Naive thymus-derived CD8-positive, alpha-beta T cell (primary cell): ENCODE results near the gene ANKRD27. TPM values are rescaled to one million over a fixed set of nuclear protein-coding genes. Genes with fewer than 3 reads are reported as not detected.
A peak's percentile ranks its signal among the peaks of the same experiment; 100 is the strongest.

Experiments
- ATAC-seq, 2 donors: fragments of 150-1000 bp; cut with Tn5 transposase in 1 of 2; sonication (Bioruptor Pico), chemical (Tn5 transposase) in 1 of 2; 1 replicate in 1 of 2; 2 replicates in 1 of 2; pipeline ENCODE4 v1.10.0; 2021; ENCODE audit warnings: mild to moderate bottlenecking in 2 of 2, moderate library complexity in 2 of 2
- POLR2A ChIA-PET: fragments of 350-600 bp; sonication (Branson Sonifier 250); formaldehyde crosslinking; loops from one replicate; lab custom pipeline; 2021; ENCODE audit warnings: antibody characterized with exemption; lab: Charles Lee
- DNase-seq, 10 donors: peaks; one replicate each; pipeline versions ENCODE4 v3.0.0 to v3.0.0-alpha.2; 2020 to 2022
- H3K27ac Mint-ChIP-seq, 10 donors: one replicate each; pipeline ENCODE4 v1.8.0; 2020 to 2022; ENCODE audit warnings: mild to moderate bottlenecking in 10 of 10, mixed read lengths in 10 of 10, moderate library complexity in 4 of 10, inconsistent platforms in 1 of 10
- H3K27me3 Mint-ChIP-seq, 5 donors: one replicate each; pipeline ENCODE4 v1.8.0; 2021 to 2022; ENCODE audit warnings: mixed read lengths in 5 of 5
- H3K36me3 Mint-ChIP-seq, 3 donors: one replicate each; pipeline ENCODE4 v1.8.0; 2020 to 2022; ENCODE audit warnings: mixed read lengths in 3 of 3, mild to moderate bottlenecking in 2 of 3, inconsistent platforms in 1 of 3
- H3K4me1 Mint-ChIP-seq, 4 donors: one replicate each; pipeline ENCODE4 v1.8.0; 2021 to 2022; ENCODE audit warnings: mixed read lengths in 4 of 4
- H3K4me3 Mint-ChIP-seq, 10 donors: one replicate each; pipeline ENCODE4 v1.8.0; 2020 to 2022; ENCODE audit warnings: mild to moderate bottlenecking in 10 of 10, mixed read lengths in 10 of 10, moderate library complexity in 6 of 10, inconsistent platforms in 1 of 10
- H3K9me3 Mint-ChIP-seq, 9 donors: one replicate each; pipeline ENCODE4 v1.8.0; 2020 to 2022; ENCODE audit warnings: mixed read lengths in 9 of 9, mild to moderate bottlenecking in 3 of 9, inconsistent platforms in 1 of 9, moderate library complexity in 1 of 9
- polyA plus RNA-seq, 3 donors: library from polyadenylated mRNA; unstranded; fragments of 300-500 nt; fragmentation: Illumina TruSeq; gene quantifications; one replicate each; pipeline ENCODE4 v1.2.3, GENCODE V29; 2021
- total RNA-seq, 8 experiments: library from RNA in 2 of 8; stranded (reverse) in 2 of 8; gene quantifications; one replicate each; pipeline ENCODE4 v1.2.3 and lab custom pipeline; 2021 to 2026

ANKRD27 gene
- total and polyA plus RNA-seq, 5 experiments from 2014 or later = 9.0 to 34.2 (median 17.1) TPM

- ATAC-seq (no peak), DNase-seq (no peak)
- H3K36me3 Mint-ChIP-seq = peaks cover 3 to 87% (median 40%) of the 10 kb centered on the region in 3 donors
- no peak overlapping the region for H3K4me3 Mint-ChIP-seq
- H3K27me3 Mint-ChIP-seq = no peaks in the 10 kb centered on the region
- POLR2A ChIA-PET = no interaction called here
- no peaks in the 10 kb centered on the region for H3K4me1 Mint-ChIP-seq
- H3K9me3 Mint-ChIP-seq = no peaks in the 10 kb centered on the region
- no peak overlapping the region for H3K27ac Mint-ChIP-seq
Measured at GRCh38 chr19:32615569-32615968, 59.4 kb downstream of the ANKRD27 start.

GRCh38 chr19:32614916-32615315 is 60.1 kb downstream of the ANKRD27 start:
- H3K27me3 Mint-ChIP-seq = no peaks in the 10 kb centered on the region
- POLR2A ChIA-PET = no interaction called here
- peaks cover 3 to 82% (median 40%) of the 10 kb centered on the region in 3 donors for H3K36me3 Mint-ChIP-seq
- no peaks in the 10 kb centered on the region for H3K9me3 Mint-ChIP-seq
- peak overlapping the region in 1 of 10 donors; percentile 22 for H3K27ac Mint-ChIP-seq
- H3K4me1 Mint-ChIP-seq = no peaks in the 10 kb centered on the region
- ATAC-seq = no peak
- no peak for DNase-seq
- no peak overlapping the region for H3K4me3 Mint-ChIP-seq

- H3K36me3 Mint-ChIP-seq = peaks cover 3 to 77% (median 39%) of the 10 kb centered on the region in 3 donors
Measured at GRCh38 chr19:32613008-32613407, 62.0 kb downstream of the ANKRD27 start.

GRCh38 chr19:32611161-32611560 is 63.8 kb downstream of the ANKRD27 start:
- no peak overlapping the region for H3K4me3 Mint-ChIP-seq
- H3K27ac Mint-ChIP-seq = no peak overlapping the region
- H3K27me3 Mint-ChIP-seq = no peaks in the 10 kb centered on the region
- ATAC-seq = no peak
- POLR2A ChIA-PET = no interaction called here
- H3K36me3 Mint-ChIP-seq = peaks cover 3 to 76% (median 36%) of the 10 kb centered on the region in 3 donors
- no peak for DNase-seq
- H3K9me3 Mint-ChIP-seq = no peaks in the 10 kb centered on the region
- no peaks in the 10 kb centered on the region for H3K4me1 Mint-ChIP-seq

More at GRCh38 chr19:32613008-32613407, 62.0 kb downstream of the ANKRD27 start:
- no peak for ATAC-seq
- no peaks in the 10 kb centered on the region for H3K27me3 Mint-ChIP-seq
- POLR2A ChIA-PET = no interaction called here
- H3K9me3 Mint-ChIP-seq = no peaks in the 10 kb centered on the region
- no peak overlapping the region for H3K4me3 Mint-ChIP-seq
- no peak overlapping the region for H3K27ac Mint-ChIP-seq
- H3K4me1 Mint-ChIP-seq = no peaks in the 10 kb centered on the region
- DNase-seq = no peak

- no peaks in the 10 kb centered on the region for H3K27me3 Mint-ChIP-seq
- H3K27ac Mint-ChIP-seq = no peak overlapping the region
- no peak for ATAC-seq
- no peak overlapping the region for H3K4me3 Mint-ChIP-seq
- H3K36me3 Mint-ChIP-seq = peaks cover 0 to 72% (median 18%) of the 10 kb centered on the region in 3 donors
- no peaks in the 10 kb centered on the region for H3K9me3 Mint-ChIP-seq
- POLR2A ChIA-PET = no interaction called here
- H3K4me1 Mint-ChIP-seq = no peaks in the 10 kb centered on the region
- DNase-seq = no peak
Measured at GRCh38 chr19:32607479-32607878, 67.5 kb downstream of the ANKRD27 start.

GRCh38 chr19:32606289-32606688 is 68.7 kb downstream of the ANKRD27 start:
- POLR2A ChIA-PET = interaction anchor here (0.6 kb wide), 1 partner anchor 198 kb away, joined by 3 read pairs; no protein-coding TSS in a partner anchor
- H3K4me1 Mint-ChIP-seq = no peaks in the 10 kb centered on the region

GRCh38 chr19:32605544-32605943 is 69.4 kb downstream of the ANKRD27 start:
- Mint-ChIP-seq H3K4me3 (no peak overlapping the region), H3K27me3 (no peaks in the 10 kb centered on the region), H3K9me3 (no peaks in the 10 kb centered on the region), H3K4me1 (no peaks in the 10 kb centered on the region), H3K27ac (no peak overlapping the region), H3K36me3 (peaks cover 0 to 77% (median 23%) of the 10 kb centered on the region in 3 donors)
- DNase-seq (no peak), ATAC-seq (no peak)
- POLR2A ChIA-PET = no interaction called here

More at GRCh38 chr19:32606289-32606688, 68.7 kb downstream of the ANKRD27 start:
- no peaks in the 10 kb centered on the region for H3K27me3 Mint-ChIP-seq
- H3K9me3 Mint-ChIP-seq = no peaks in the 10 kb centered on the region
- no peak overlapping the region for H3K4me3 Mint-ChIP-seq
- DNase-seq (no peak), ATAC-seq (no peak)
- H3K27ac Mint-ChIP-seq = peak overlapping the region in 1 of 10 donors; percentile 60
- H3K36me3 Mint-ChIP-seq = peaks cover 0 to 75% (median 23%) of the 10 kb centered on the region in 3 donors

- POLR2A ChIA-PET = no interaction called here
- DNase-seq (no peak), ATAC-seq (no peak)
- Mint-ChIP-seq H3K4me3 (no peak overlapping the region), H3K4me1 (peaks cover 4 to 9% (median 7%) of the 10 kb centered on the region in 4 donors), H3K27me3 (no peaks in the 10 kb centered on the region), H3K9me3 (no peaks in the 10 kb centered on the region), H3K36me3 (peaks cover 0 to 84% (median 25%) of the 10 kb centered on the region in 3 donors), H3K27ac (peak overlapping the region in 1 of 10 donors; percentile 33)
Measured at GRCh38 chr19:32603961-32604360, 71.0 kb downstream of the ANKRD27 start.

GRCh38 chr19:32599736-32600157 is 75.2 kb downstream of the ANKRD27 start:
- Mint-ChIP-seq H3K4me3 (no peak overlapping the region), H3K27ac (peak overlapping the region in 4 of 10 donors; percentile 6 to 52 (median 28)), H3K27me3 (no peaks in the 10 kb centered on the region), H3K9me3 (no peaks in the 10 kb centered on the region), H3K4me1 (peaks cover 4 to 9% (median 7%) of the 10 kb centered on the region in 4 donors), H3K36me3 (peaks cover 0 to 90% (median 26%) of the 10 kb centered on the region in 3 donors)
- peak in 9 of 10 donors; percentile 6 to 63 (median 39) for DNase-seq
- ATAC-seq = peak; percentile 55 to 74
- POLR2A ChIA-PET = no interaction called here

- no peaks in the 10 kb centered on the region for H3K9me3 Mint-ChIP-seq
- no peaks in the 10 kb centered on the region for H3K27me3 Mint-ChIP-seq
- POLR2A ChIA-PET = no interaction called here
- peak overlapping the region in 4 of 10 donors; percentile 6 to 52 (median 28) for H3K27ac Mint-ChIP-seq
- DNase-seq (no peak), ATAC-seq (no peak)
- peaks cover 0 to 90% (median 25%) of the 10 kb centered on the region in 3 donors for H3K36me3 Mint-ChIP-seq
- peaks cover 4 to 9% (median 7%) of the 10 kb centered on the region in 4 donors for H3K4me1 Mint-ChIP-seq
- no peak overlapping the region for H3K4me3 Mint-ChIP-seq
Measured at GRCh38 chr19:32599258-32599657, 75.7 kb downstream of the ANKRD27 start.

GRCh38 chr19:32598022-32598421 is 77.0 kb downstream of the ANKRD27 start:
- Mint-ChIP-seq H3K27ac (peak overlapping the region in 1 of 10 donors; percentile 43), H3K4me1 (peaks cover 5 to 12% (median 7%) of the 10 kb centered on the region in 4 donors), H3K9me3 (no peaks in the 10 kb centered on the region), H3K36me3 (peaks cover 0 to 91% (median 26%) of the 10 kb centered on the region in 3 donors), H3K4me3 (no peak overlapping the region), H3K27me3 (no peaks in the 10 kb centered on the region)
- POLR2A ChIA-PET = no interaction called here
- DNase-seq (no peak), ATAC-seq (no peak)

GRCh38 chr19:32595491-32595890 is 79.5 kb downstream of the ANKRD27 start:
- ATAC-seq (no peak), DNase-seq (no peak)

GRCh38 chr19:32594021-32594420 is 81.0 kb downstream of the ANKRD27 start:
- ATAC-seq = no peak
- H3K4me1 Mint-ChIP-seq = peaks cover 0 to 5% (median 2%) of the 10 kb centered on the region in 4 donors
- POLR2A ChIA-PET = no interaction called here
- H3K9me3 Mint-ChIP-seq = no peaks in the 10 kb centered on the region
- no peak for DNase-seq
- H3K4me3 Mint-ChIP-seq = no peak overlapping the region
- peak overlapping the region in 3 of 10 donors; percentile 14 to 21 (median 17) for H3K27ac Mint-ChIP-seq
- no peaks in the 10 kb centered on the region for H3K27me3 Mint-ChIP-seq
- H3K36me3 Mint-ChIP-seq = peaks cover 0 to 79% (median 29%) of the 10 kb centered on the region in 3 donors

More at GRCh38 chr19:32595491-32595890, 79.5 kb downstream of the ANKRD27 start:
- POLR2A ChIA-PET = no interaction called here
- H3K4me3 Mint-ChIP-seq = no peak overlapping the region
- H3K9me3 Mint-ChIP-seq = no peaks in the 10 kb centered on the region
- H3K36me3 Mint-ChIP-seq = peaks cover 0 to 85% (median 31%) of the 10 kb centered on the region in 3 donors
- peaks cover 7 to 14% (median 8%) of the 10 kb centered on the region in 4 donors for H3K4me1 Mint-ChIP-seq
- H3K27ac Mint-ChIP-seq = no peak overlapping the region
- H3K27me3 Mint-ChIP-seq = no peaks in the 10 kb centered on the region
